Hippocampal formation (tissue), 2 donors: ENCODE data around the gene DAAM1.

Experiments used
- DNase-seq, 2 donors: peaks; one replicate each; lab custom pipeline; 2025; lab: John Stamatoyannopoulos, UW

DAAM1 gene

GRCh38 chr14:59362513-59362912 is 174.0 kb downstream of the DAAM1 start:
- no peak for DNase-seq

DNA sequence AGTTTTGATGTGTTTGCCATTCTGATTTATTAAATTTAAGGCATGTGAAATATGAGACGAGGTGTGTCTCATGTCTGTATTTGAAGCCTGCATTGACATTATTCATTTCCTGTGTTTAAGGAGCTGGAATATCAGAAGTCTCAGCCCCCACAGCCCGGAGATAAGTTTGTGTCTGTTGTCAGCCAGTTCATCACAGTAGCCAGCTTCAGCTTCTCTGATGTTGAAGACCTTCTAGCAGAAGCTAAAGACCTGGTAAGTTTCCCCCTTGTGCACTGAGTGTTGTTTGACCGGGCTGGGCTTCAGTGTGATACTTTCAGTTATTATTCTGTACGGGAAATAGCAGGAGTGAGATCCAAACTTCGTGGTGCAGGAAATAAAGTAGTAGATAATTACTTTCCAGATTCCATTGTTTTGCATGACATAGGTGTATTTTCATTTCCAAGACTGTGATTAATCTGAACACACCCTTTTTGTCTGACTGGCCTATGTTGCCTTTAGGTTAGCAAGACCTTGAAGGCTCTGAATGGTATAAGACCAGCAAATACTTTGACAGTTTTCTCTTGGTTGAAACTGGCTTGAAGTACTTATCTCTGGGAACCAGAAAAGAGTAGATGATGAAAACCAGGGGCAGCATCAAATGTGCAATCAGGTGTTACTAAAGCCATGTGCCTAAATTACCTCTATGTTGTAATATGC is 175.2 kb downstream of the DAAM1 start:
- DNase-seq = no peak

- DNase-seq = no peak
Observed at GRCh38 chr14:59370158-59370742, 181.8 kb downstream of the DAAM1 start.

DNA sequence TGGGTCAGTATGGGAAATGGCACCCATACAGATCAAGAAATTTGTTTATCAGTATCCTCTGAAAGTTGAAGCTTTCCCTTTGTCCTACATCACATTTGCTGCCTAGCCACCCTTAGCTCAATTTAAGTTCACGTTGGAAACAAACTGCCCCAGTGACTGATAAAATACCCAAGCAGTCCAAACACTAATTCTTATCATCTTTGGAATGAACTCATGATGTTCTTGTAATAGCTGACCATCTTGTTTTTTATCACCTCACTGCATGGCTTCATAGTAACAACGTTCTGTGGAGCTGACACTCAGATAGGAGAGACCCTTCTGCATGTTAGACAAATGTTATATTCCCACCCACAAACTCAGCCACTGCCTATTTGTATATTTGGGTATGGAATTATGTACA is 183.3 kb downstream of the DAAM1 start:
- no peak for DNase-seq

DNA sequence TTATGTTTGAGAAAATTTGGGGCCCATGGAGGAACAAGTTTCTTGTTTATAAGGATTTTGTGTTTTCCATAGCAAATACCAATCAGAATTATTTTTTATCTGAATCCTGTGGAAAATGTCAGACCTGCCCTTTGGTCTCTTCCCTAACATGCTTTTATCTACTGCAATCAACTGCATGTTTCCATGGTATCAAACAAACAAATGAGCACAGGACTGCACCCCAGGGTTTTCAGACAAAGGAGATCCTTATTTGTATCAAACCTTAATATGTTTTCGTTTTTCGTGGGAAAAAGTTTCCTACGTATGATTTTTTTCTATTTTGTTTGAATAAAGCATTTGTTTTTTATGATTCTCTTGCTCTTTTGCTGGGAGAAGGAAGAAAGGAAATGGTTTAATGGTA is 185.6 kb downstream of the DAAM1 start:
- no peak for DNase-seq

- DNase-seq = no peak
Observed at GRCh38 chr14:59376686-59377085, 188.2 kb downstream of the DAAM1 start.

DNA sequence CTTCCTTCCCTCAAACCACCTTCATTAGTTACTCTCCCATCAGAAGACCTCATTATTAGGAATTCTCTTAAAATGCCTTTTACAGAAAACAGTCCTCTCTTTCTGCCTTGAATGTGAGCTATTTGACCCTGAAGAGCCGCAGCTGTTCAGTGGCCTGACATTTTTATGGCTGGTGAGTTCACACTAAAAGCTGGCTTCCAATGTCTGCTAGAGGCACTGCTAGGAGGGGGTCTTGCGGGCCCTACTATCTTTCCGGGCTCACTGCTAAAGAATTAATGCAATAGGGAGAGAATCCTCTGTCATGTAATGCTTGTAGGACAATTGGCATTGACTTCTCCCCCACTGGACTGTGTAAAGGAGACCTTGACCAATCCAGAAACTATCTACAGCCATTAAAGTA is 189.0 kb downstream of the DAAM1 start:
- DNase-seq = no peak

- DNase-seq = no peak
Observed at GRCh38 chr14:59377991-59378601, 189.6 kb downstream of the DAAM1 start.

DNA sequence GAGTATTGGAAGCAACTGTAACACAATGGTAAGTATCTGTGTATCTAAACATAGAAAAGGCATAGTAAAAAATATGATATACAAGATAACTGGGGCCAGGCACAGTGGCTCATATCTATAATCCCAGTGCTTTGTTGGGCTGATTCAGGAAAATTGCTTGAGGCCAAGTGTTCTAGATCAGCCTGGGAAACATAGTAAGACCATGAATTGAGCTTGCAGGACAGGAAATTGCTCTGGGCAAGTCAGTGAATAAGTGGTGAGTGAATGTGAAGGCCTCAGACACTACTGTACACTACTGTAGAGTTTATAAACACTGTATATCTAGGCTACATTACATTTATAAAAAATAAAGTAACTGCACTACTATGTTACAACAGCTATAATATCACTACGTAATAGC is 201.5 kb downstream of the DAAM1 start:
- no peak for DNase-seq

- DNase-seq = no peak
Observed at GRCh38 chr14:59391388-59391787, 202.9 kb downstream of the DAAM1 start.

GRCh38 chr14:59394268-59394667 is 205.8 kb downstream of the DAAM1 start:
- DNase-seq = no peak

DNA sequence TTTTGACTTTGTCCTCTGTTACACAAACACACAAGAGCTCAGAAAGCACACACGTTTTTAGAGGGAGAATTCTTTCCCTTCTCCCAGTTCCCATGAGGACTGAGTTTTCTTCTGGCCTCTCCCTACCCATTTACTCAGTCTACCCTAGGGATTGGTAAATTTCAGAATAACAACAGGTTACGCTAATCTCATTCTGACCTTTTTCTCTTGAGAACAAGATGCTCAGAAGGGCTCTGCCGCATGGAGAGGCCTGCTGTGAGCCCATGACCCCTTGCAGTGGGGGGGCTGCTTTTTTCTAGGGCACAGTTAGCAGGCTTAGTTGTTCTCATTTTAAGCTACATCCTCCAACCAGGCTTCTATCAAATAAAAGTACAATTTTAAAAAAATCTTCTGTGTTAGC is 207.2 kb downstream of the DAAM1 start:
- no peak for DNase-seq

GRCh38 chr14:59398841-59399240 is 210.4 kb downstream of the DAAM1 start:
- DNase-seq = no peak

GRCh38 chr14:59406454-59407245 is 218.2 kb downstream of the DAAM1 start:
- no peak for DNase-seq

- no peak for DNase-seq
Observed at GRCh38 chr14:59407246-59408010, 219.0 kb downstream of the DAAM1 start.

- no peak for DNase-seq
Observed at GRCh38 chr14:59415836-59416602, 227.6 kb downstream of the DAAM1 start.

DNA sequence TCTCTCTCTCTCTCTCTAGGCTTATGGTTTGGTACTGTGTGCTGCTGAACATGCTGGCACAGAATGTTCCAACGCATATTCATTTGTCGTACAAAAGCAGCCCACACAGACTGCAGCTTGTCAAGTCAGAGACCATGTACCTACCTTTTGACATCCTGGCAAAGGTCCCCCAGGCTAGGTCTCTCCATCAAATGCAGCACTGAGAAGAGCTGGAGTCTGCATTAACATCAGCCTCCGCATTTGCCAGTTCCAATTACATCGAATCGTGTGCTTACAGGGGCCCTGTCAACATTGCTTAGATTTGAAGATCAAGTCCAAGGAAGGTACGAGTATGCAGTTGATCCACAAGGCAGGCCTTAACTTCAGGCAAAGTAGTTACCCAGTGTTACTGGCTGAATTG is 228.8 kb downstream of the DAAM1 start:
- DNase-seq = no peak

DNA sequence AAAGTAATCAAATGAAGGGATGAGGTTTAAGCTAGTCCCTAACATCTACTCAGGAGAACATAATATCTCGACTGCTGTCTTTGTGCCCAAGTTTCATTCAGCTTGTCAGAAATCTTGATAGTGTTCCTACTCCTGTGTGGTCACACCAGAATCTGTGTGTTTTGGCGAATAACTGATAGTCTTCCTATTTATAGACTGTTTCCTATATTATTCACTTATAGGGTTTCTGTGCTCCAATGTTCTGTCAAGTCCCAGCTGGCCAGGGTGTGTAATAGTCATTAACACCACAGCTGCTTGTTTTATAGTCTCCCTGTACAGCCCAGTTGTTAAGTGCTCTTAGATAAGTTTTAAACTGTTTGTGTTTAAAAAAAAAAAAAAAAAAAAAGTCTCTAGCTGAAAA is 230.8 kb downstream of the DAAM1 start:
- no peak for DNase-seq
